ENCODE measurements around the gene IGBP1. TPM values are rescaled to one million over a fixed set of nuclear protein-coding genes. Genes with fewer than 3 reads are reported as not detected.

The IGBP1 gene
- total and polyA plus RNA-seq, 9 of the 15 experiments (the other 6 are each of a cell fraction or from before 2014, with no cell fraction given) = 36.6 to 91.5 (median 52.8) TPM

DNA sequence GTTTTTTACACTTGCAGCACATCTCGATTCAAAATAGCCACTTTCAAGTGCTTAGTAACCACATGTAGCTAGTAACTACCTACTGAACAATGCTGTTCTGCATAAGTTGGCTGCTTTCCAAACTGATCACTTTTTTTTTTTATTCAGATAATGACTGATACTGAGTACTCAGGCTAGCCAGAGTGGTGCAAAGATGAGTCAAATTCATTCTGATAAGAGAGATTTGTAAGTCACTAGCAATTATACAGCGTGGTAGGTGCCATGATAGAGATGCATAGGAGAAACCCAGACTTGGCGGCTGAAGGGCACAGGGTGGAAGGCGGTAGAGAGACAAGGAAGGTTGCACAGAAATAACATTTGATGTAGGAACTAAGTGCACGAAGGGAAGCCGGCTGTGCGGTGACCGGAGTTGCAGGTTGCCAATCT, 357 bp upstream of the IGBP1 start (continued):
- TF ChIP-seq HCFC1 (IDR thresholded peaks at IDR 0.05; ENCODE audit: low read depth, low read length) (no peak), HDAC6 (IDR thresholded peaks at IDR 0.05; ENCODE audit: low read depth, low read length) (no peak), TAL1 (IDR thresholded peaks at IDR 0.05) (no peak), GATAD2B (IDR thresholded peaks at IDR 0.05; ENCODE audit: borderline replicate concordance) (no peak), ZBTB40 (IDR thresholded peaks at IDR 0.05) (peak; percentile 50), ZBTB40 (CRISPR knock-in tag; IDR thresholded peaks at IDR 0.05) (no peak), RAD51 (IDR thresholded peaks at IDR 0.05; ENCODE audit: borderline replicate concordance, low read depth) (no peak), SNIP1 (IDR thresholded peaks at IDR 0.05; ENCODE audit: low read depth) (no peak), TBL1XR1 (IDR thresholded peaks at IDR 0.05; ENCODE audit: low read length in 2 of 2) (no peak), CUX1 (CRISPR knock-in tag; IDR thresholded peaks at IDR 0.05) (no peak), STAT5B (CRISPR knock-in tag; IDR thresholded peaks at IDR 0.05) (no peak), SP2 (IDR thresholded peaks at IDR 0.05; ENCODE audit: extremely low read depth, low read depth, low read length, poor library complexity, severe bottlenecking) (no peak), ELF1 (tag; IDR thresholded peaks at IDR 0.05) (no peak)

Measured in K562 (cell line).